Activated CD4-positive, alpha-beta T cell treated with anti-CD3 and anti-CD28 coated beads, Interleukin-2, amount 10 ng/mL, durations not matched to agents 24 days and 14 days (primary cell): Measurements from ENCODE around the gene LLGL1. TPM values are rescaled to one million over a fixed set of nuclear protein-coding genes. Genes with fewer than 3 reads are reported as not detected.

Experiments used
- DNase-seq: peaks from one replicate; pipeline ENCODE4 v3.0.0; 2022
- H3K27ac Mint-ChIP-seq: one replicate; pipeline ENCODE4 v1.8.0; 2022; ENCODE audit warnings: mild to moderate bottlenecking, mixed read lengths
- H3K27me3 Mint-ChIP-seq: one replicate; pipeline ENCODE4 v1.8.0; 2022; ENCODE audit warnings: mixed read lengths
- H3K36me3 Mint-ChIP-seq: one replicate; pipeline ENCODE4 v1.8.0; 2022; ENCODE audit warnings: low read depth, mild to moderate bottlenecking, mixed read lengths
- H3K4me1 Mint-ChIP-seq: one replicate; pipeline ENCODE4 v1.8.0; 2021; ENCODE audit warnings: mixed read lengths
- H3K4me3 Mint-ChIP-seq: one replicate; pipeline ENCODE4 v1.8.0; 2022; ENCODE audit warnings: mild to moderate bottlenecking, moderate library complexity, mixed read lengths
- H3K9me3 Mint-ChIP-seq: one replicate; pipeline ENCODE4 v1.8.0; 2021; ENCODE audit warnings: mixed read lengths
- intact Hi-C: fragments of 100-400 bp; cut with micrococcal nuclease; formaldehyde crosslinking; loops from one replicate; pipeline ENCODE4 v1.15.1; 2023
- total RNA-seq: library from RNA; stranded (reverse); gene quantifications from 2 replicates; pipeline ENCODE4 v1.2.3, GENCODE V29; 2022

LLGL1 gene
- 23.1 and 23.5 TPM in 2 replicates for total RNA-seq

- Mint-ChIP-seq H3K4me3 (peak within 1 kb of the TSS; percentile 99), H3K4me1 (peaks cover 19% of the 10 kb centered on the region), H3K27ac (peak within 1 kb of the TSS; percentile 89), H3K36me3 (peaks cover 3% of the 10 kb centered on the region), H3K9me3 (no peaks in the 10 kb centered on the region), H3K27me3 (peaks cover 2% of the 10 kb centered on the region)
- DNase-seq = peak; percentile 99
- intact Hi-C loops = loop anchor here (1.0 to 5.0 kb wide), 3 partner anchors 35 to 83 kb away; partner anchors contain the start of genes ALKBH5 and MIEF2
Observed at GRCh38 chr17:18225121-18225641, at the start of gene LLGL1. LLGL1 (plus strand) TSS chr17:18225635; CDS start chr17:18225683, 48 bp downstream.

GRCh38 chr17:18176176-18176575 is 49.3 kb upstream of the LLGL1 start:
- Mint-ChIP-seq H3K27ac (no peak overlapping the region), H3K36me3 (no peaks in the 10 kb centered on the region), H3K4me1 (peaks cover 12% of the 10 kb centered on the region), H3K9me3 (no peaks in the 10 kb centered on the region), H3K27me3 (no peaks in the 10 kb centered on the region), H3K4me3 (no peak overlapping the region)
- no peak for DNase-seq
- intact Hi-C loops = no loop called here

GRCh38 chr17:18177133-18177532 is 48.3 kb upstream of the LLGL1 start:
- Mint-ChIP-seq H3K9me3 (no peaks in the 10 kb centered on the region), H3K4me3 (no peak overlapping the region), H3K27ac (no peak overlapping the region), H3K27me3 (no peaks in the 10 kb centered on the region), H3K36me3 (no peaks in the 10 kb centered on the region), H3K4me1 (peaks cover 22% of the 10 kb centered on the region)
- intact Hi-C loops = no loop called here
- DNase-seq = no peak

GRCh38 chr17:18177722-18178121 is 47.7 kb upstream of the LLGL1 start:
- no peak overlapping the region for H3K27ac Mint-ChIP-seq
- DNase-seq = no peak
- intact Hi-C loops = no loop called here
- no peaks in the 10 kb centered on the region for H3K36me3 Mint-ChIP-seq
- H3K4me1 Mint-ChIP-seq = peaks cover 25% of the 10 kb centered on the region
- no peak overlapping the region for H3K4me3 Mint-ChIP-seq
- no peaks in the 10 kb centered on the region for H3K9me3 Mint-ChIP-seq
- H3K27me3 Mint-ChIP-seq = no peaks in the 10 kb centered on the region

GRCh38 chr17:18179196-18179595 is 46.2 kb upstream of the LLGL1 start:
- Mint-ChIP-seq H3K4me1 (peaks cover 29% of the 10 kb centered on the region), H3K27me3 (no peaks in the 10 kb centered on the region), H3K4me3 (no peak overlapping the region), H3K27ac (peak overlapping the region; percentile 51), H3K36me3 (no peaks in the 10 kb centered on the region), H3K9me3 (no peaks in the 10 kb centered on the region)
- intact Hi-C loops = no loop called here
- no peak for DNase-seq

- H3K9me3 Mint-ChIP-seq = no peaks in the 10 kb centered on the region
- intact Hi-C loops = no loop called here
- H3K4me1 Mint-ChIP-seq = peaks cover 29% of the 10 kb centered on the region
- H3K27me3 Mint-ChIP-seq = no peaks in the 10 kb centered on the region
- H3K4me3 Mint-ChIP-seq = no peak overlapping the region
- DNase-seq = no peak
- peak overlapping the region; percentile 51 for H3K27ac Mint-ChIP-seq
- H3K36me3 Mint-ChIP-seq = peaks cover 6% of the 10 kb centered on the region
Observed at GRCh38 chr17:18179804-18180203, 45.6 kb upstream of the LLGL1 start.

GRCh38 chr17:18181358-18181757 is 44.1 kb upstream of the LLGL1 start:
- Mint-ChIP-seq H3K4me1 (peaks cover 36% of the 10 kb centered on the region), H3K27me3 (no peaks in the 10 kb centered on the region), H3K27ac (peak overlapping the region; percentile 99), H3K9me3 (no peaks in the 10 kb centered on the region), H3K36me3 (peaks cover 19% of the 10 kb centered on the region), H3K4me3 (peak overlapping the region; percentile 97)
- intact Hi-C loops = no loop called here
- DNase-seq = peak; percentile 64

GRCh38 chr17:18182110-18182977 is 43.1 kb upstream of the LLGL1 start:
- H3K36me3 Mint-ChIP-seq = peaks cover 27% of the 10 kb centered on the region
- intact Hi-C loops = loop anchor here (2.0 kb wide), 2 partner anchors 24 to 96 kb away; partner anchors contain the start of gene DRG2

GRCh38 chr17:18182978-18183333 is 42.5 kb upstream of the LLGL1 start:
- intact Hi-C loops = loop anchor here (1.0 to 2.0 kb wide), 7 partner anchors 24 to 211 kb away; partner anchors contain the start of genes DRC3, DRG2, FLII and LLGL1

More at GRCh38 chr17:18182110-18182977, 43.1 kb upstream of the LLGL1 start:
- peak overlapping the region; percentile 97 for H3K4me3 Mint-ChIP-seq
- no peaks in the 10 kb centered on the region for H3K27me3 Mint-ChIP-seq
- DNase-seq = no peak
- H3K27ac Mint-ChIP-seq = peak overlapping the region; percentile 99
- H3K9me3 Mint-ChIP-seq = no peaks in the 10 kb centered on the region
- H3K4me1 Mint-ChIP-seq = peaks cover 44% of the 10 kb centered on the region

GRCh38 chr17:18183334-18184142 is 41.9 kb upstream of the LLGL1 start, which contains the start of gene ALKBH5:
ALKBH5 (plus strand) TSS chr17:18183828; CDS start chr17:18184244, 416 bp downstream.
- intact Hi-C loops = loop anchor here (1.0 to 2.0 kb wide), 7 partner anchors 25 to 211 kb away; partner anchors contain the start of genes DRC3, DRG2, FLII and LLGL1
- Mint-ChIP-seq H3K36me3 (peaks cover 39% of the 10 kb centered on the region), H3K9me3 (no peaks in the 10 kb centered on the region), H3K4me1 (peaks cover 56% of the 10 kb centered on the region), H3K27me3 (no peaks in the 10 kb centered on the region), H3K27ac (peak within 1 kb of the TSS; percentile 99), H3K4me3 (peak within 1 kb of the TSS; percentile 97)
- peak; percentile 99 for DNase-seq

More at GRCh38 chr17:18182978-18183333, 42.5 kb upstream of the LLGL1 start:
- Mint-ChIP-seq H3K27me3 (no peaks in the 10 kb centered on the region), H3K27ac (peak overlapping the region; percentile 99), H3K36me3 (peaks cover 33% of the 10 kb centered on the region), H3K9me3 (no peaks in the 10 kb centered on the region), H3K4me1 (peaks cover 50% of the 10 kb centered on the region), H3K4me3 (peak overlapping the region; percentile 97)
- peak; percentile 96 for DNase-seq

- peaks cover 44% of the 10 kb centered on the region for H3K36me3 Mint-ChIP-seq
- intact Hi-C loops = no loop called here
- H3K4me1 Mint-ChIP-seq = peaks cover 57% of the 10 kb centered on the region
Observed at GRCh38 chr17:18184143-18185031, 41.0 kb upstream of the LLGL1 start.

GRCh38 chr17:18185391-18185790 is 40.0 kb upstream of the LLGL1 start:
- Mint-ChIP-seq H3K4me1 (peaks cover 61% of the 10 kb centered on the region), H3K4me3 (peak overlapping the region; percentile 97), H3K27ac (peak overlapping the region; percentile 91), H3K9me3 (no peaks in the 10 kb centered on the region), H3K36me3 (peaks cover 50% of the 10 kb centered on the region), H3K27me3 (no peaks in the 10 kb centered on the region)
- DNase-seq = no peak
- intact Hi-C loops = no loop called here

More at GRCh38 chr17:18184143-18185031, 41.0 kb upstream of the LLGL1 start:
- Mint-ChIP-seq H3K27me3 (no peaks in the 10 kb centered on the region), H3K27ac (peak overlapping the region; percentile 91), H3K9me3 (no peaks in the 10 kb centered on the region), H3K4me3 (peak overlapping the region; percentile 97)
- DNase-seq = peak; percentile 91
